Measurements from ENCODE around the gene EPS8. TPM values are rescaled to one million over a fixed set of nuclear protein-coding genes. Genes with fewer than 3 reads are reported as not detected.

The EPS8 gene
- total and polyA plus RNA-seq, 12 donors: 11.4 to 76.8 (median 26.7) TPM

DNA sequence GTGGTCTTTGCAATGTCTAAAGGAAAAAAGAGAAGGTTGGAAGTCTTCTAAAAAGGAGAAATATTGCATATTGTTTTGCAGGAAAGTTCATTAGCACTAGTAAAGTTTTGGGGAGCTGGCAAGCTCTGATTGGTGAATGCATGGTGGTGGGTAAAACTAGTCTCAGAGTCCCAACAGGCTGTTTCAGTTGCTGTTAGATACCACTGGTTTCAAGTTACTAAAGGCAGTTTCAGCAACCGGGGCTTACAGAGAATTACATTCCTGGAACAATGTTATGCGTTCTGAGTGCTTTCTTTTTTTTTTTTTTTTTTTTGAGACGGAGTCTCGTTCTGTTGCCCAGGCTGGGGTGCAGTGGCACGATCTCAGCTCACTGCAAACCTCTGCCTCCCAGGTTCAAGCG lies 208.2 kb downstream of the EPS8 start:
- Histone ChIP-seq H3K9me3 (replicated peaks in 1 of 3) (no peaks in the 10 kb centered on the region), H3K27me3 (no peaks in the 10 kb centered on the region), H3K4me3 (no peak overlapping the region), H3K27ac (no peak overlapping the region), H3K4me1 (replicated peaks in 1 of 2) (no peaks in the 10 kb centered on the region), H3K36me3 (replicated peaks in 1 of 2) (no peaks in the 10 kb centered on the region)
- WGBS, 4 donors: 59 to 72% (median 65%) methylated on average over 5 to 6 of the region's 6 CpGs
- no peak for DNase-seq
- intact Hi-C loops (cut with DNase I): no loop called here
- no peak for TF ChIP-seq POLR2A (IDR thresholded peaks at IDR 0.05)
- TF ChIP-seq, protein P1, sequence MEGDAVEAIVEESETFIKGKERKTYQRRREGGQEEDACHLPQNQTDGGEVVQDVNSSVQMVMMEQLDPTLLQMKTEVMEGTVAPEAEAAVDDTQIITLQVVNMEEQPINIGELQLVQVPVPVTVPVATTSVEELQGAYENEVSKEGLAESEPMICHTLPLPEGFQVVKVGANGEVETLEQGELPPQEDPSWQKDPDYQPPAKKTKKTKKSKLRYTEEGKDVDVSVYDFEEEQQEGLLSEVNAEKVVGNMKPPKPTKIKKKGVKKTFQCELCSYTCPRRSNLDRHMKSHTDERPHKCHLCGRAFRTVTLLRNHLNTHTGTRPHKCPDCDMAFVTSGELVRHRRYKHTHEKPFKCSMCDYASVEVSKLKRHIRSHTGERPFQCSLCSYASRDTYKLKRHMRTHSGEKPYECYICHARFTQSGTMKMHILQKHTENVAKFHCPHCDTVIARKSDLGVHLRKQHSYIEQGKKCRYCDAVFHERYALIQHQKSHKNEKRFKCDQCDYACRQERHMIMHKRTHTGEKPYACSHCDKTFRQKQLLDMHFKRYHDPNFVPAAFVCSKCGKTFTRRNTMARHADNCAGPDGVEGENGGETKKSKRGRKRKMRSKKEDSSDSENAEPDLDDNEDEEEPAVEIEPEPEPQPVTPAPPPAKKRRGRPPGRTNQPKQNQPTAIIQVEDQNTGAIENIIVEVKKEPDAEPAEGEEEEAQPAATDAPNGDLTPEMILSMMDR (IDR thresholded peaks at IDR 0.05): no peak

DNA sequence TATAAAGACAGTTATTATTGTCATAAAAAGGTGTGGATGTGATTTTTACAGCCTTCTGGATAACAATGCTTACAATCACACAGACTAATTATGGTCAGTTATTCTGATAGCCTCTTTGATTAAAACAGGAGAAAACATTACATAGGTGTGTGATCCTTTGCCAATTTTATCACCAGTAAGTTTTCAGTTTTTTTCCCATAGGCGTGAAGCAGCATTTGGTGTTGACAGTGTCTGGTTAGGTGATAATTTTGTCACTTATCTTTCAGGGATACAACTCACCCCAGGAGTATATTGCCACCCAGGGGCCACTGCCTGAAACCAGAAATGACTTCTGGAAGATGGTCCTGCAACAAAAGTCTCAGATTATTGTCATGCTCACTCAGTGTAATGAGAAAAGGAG lies 208.8 kb downstream of the EPS8 start:
- Histone ChIP-seq H3K27me3 (no peaks in the 10 kb centered on the region), H3K4me1 (replicated peaks in 1 of 2) (no peaks in the 10 kb centered on the region), H3K27ac (no peak overlapping the region), H3K9me3 (replicated peaks in 1 of 3) (no peaks in the 10 kb centered on the region), H3K36me3 (replicated peaks in 1 of 2) (no peaks in the 10 kb centered on the region), H3K4me3 (no peak overlapping the region)
- WGBS, 4 donors: 59 to 94% (median 78%) methylated on average over 1 of the region's 1 CpG
- TF ChIP-seq, protein P1 (IDR thresholded peaks at IDR 0.05): no peak
- TF ChIP-seq POLR2A (IDR thresholded peaks at IDR 0.05): no peak
- no peak for DNase-seq
- intact Hi-C loops (cut with DNase I): no loop called here

DNA sequence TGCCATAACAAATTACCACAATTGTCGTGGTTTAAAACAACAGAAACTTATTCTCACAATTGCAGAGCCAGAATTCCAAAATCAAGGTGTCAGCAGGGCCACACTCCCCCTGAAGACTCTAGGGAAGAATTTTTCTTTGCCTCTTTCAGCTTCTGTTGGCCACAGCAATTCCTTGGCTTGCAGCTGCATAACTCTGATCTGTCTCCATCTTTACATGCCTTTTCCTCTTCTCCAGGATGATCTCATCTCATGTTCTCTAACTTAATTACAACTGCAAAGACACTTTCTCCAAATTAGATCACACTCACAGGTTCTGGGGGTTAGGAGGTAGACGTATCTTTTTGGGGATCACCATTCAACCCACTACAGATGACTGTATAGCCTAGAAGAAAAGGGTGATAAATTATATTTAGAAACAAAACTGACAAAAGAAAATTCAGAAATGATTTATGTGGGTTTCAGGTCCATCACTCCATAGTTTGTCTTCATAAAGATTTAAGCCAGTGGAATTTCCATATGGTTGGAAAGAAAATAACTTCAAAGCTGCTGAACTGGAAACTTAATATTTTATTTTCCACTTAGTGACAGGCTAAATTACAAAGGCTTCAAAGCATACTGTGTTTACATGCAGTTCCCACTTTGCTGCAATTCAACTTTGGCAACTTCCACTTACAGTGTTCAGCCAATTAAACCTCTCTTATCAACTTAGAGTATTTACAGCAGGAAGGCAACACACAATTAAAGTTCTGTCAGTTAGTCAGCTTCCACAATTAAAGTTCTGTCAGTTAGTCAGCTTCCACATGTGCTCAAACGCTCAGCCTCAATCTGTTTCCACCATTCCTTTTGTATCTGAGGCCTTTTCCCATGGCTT lies 213.3 kb downstream of the EPS8 start:
- DNase-seq: no peak
- H3K36me3 ChIP-seq (replicated peaks in 1 of 2): no peaks in the 10 kb centered on the region
- no peak overlapping the region for H3K27ac ChIP-seq
- no peaks in the 10 kb centered on the region for H3K4me1 ChIP-seq (replicated peaks in 1 of 2)
- H3K9me3 ChIP-seq (replicated peaks in 1 of 3): no peaks in the 10 kb centered on the region
- H3K4me3 ChIP-seq: no peak overlapping the region
- WGBS, 4 donors: 65 to 71% (median 67%) methylated on average over 3 of the region's 3 CpGs
- TF ChIP-seq, protein P1 (IDR thresholded peaks at IDR 0.05): no peak
- TF ChIP-seq POLR2A (IDR thresholded peaks at IDR 0.05): no peak
- intact Hi-C loops (cut with DNase I): no loop called here
- H3K27me3 ChIP-seq: no peaks in the 10 kb centered on the region

DNA sequence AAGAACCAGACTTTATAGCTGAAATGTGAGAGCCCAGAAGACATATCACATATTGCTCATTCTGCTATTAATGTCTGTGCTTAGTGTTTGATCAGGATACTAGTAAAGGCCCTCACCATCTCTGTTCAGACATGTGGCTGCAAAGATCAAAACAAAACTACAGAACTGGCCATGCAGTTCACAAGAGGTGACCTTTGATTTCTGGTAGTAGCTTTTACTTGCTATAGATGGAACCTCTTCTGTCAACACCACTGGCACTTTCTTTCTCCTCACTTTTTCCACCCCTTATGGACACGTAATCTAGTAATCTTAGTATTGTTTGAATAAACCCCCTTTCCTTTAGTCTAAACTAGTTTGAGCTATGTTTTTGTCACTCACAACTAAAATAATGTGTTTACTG lies 214.8 kb downstream of the EPS8 start:
- intact Hi-C loops (cut with DNase I): no loop called here
- H3K4me1 ChIP-seq (replicated peaks in 1 of 2): no peaks in the 10 kb centered on the region
- H3K9me3 ChIP-seq (replicated peaks in 1 of 3): no peaks in the 10 kb centered on the region
- no peak overlapping the region for H3K27ac ChIP-seq
- DNase-seq: no peak
- H3K36me3 ChIP-seq (replicated peaks in 1 of 2): no peaks in the 10 kb centered on the region
- no peaks in the 10 kb centered on the region for H3K27me3 ChIP-seq
- H3K4me3 ChIP-seq: no peak overlapping the region
- 82 to 96% (median 88%) methylated on average over 1 of the region's 1 CpG for WGBS, 4 donors
- TF ChIP-seq POLR2A (IDR thresholded peaks at IDR 0.05): no peak

Small RNA genes lying within 50 kb of the gene (small RNA-seq; reads per million reads assigned to genes)
- gene RNU6-251P: 0 reads per million in 2 donors

Other genes starting within 250 kb of the EPS8 start
- 100 to 1,000 TPM in 3 of 9 donors, 10 to 100 TPM in 6; 48.6 to 157 (median 92.6) TPM for gene STRAP, start 93.0 kb upstream of the EPS8 start, total RNA-seq
- gene STRAP, start 93.0 kb upstream of the EPS8 start, polyA plus RNA-seq: 100 to 1,000 TPM in 2 of 3 donors, 10 to 100 TPM in 1; 86.4 to 231 (median 133) TPM
- 10 to 100 TPM; 24.1 to 72.3 (median 35.5) TPM for gene DERA, start 121.9 kb upstream of the EPS8 start, total RNA-seq
- 10 to 100 TPM; 15.9 to 31.3 (median 16.5) TPM for gene DERA, start 121.9 kb upstream of the EPS8 start, polyA plus RNA-seq

All from adrenal gland (tissue), 12 donors.